Measurements from ENCODE around the gene DAPK2. TPM values are rescaled to one million over a fixed set of nuclear protein-coding genes. Genes with fewer than 3 reads are reported as not detected.
"Not testable (repeated sequence)": the region's sequence is repeated elsewhere in the genome, so short reads cannot be mapped to it uniquely, and the experiment has no call there.

The DAPK2 gene
- total RNA-seq, 1 experiment from 2014 or later = 2.3 TPM

DNA sequence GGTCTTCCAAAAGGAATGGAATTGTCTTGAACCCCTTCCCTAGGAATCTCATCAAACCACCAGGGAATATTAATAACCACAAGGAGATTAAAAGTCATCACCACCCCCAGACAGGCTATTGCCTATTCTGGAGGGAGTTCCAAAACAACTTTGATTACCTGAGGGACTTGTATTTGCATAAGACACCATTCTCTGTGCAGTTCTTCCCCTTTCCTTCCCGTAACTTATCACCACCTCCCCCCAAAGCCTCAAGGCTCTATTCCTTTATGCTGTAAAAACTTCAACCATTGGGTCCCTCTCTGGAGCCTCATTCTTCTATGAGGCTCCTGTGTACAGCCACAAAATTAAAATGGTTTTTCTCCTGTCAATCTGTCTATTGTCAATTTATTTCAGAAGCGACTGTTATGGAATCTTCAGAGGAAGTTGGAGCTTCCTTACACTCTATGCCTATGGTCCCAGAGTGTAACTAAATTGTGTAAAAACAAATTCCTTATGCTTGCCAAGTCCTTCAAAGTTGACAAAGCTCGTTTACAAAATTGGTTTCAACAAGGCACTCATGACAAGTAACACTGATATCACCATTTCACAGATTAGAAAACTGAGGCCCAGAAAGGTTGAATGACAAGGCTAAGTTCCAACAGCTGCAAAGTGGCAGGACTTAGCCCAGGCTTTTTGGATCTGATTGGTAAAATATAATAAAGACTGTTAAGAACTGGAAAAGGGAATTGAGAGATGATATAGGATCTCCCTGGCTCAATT is 144.2 kb downstream of the DAPK2 start:
- Mint-ChIP-seq H3K9me3 (no peaks in the 10 kb centered on the region), H3K27ac (no peak overlapping the region), H3K27me3 (ENCODE audit: low read depth) (no peaks in the 10 kb centered on the region), H3K4me3 (no peak overlapping the region), H3K4me1 (peaks cover 11% of the 10 kb centered on the region), H3K36me3 (no peaks in the 10 kb centered on the region)
- no peak for DNase-seq (ENCODE audit: low spot score)
- TF ChIP-seq, protein P1, sequence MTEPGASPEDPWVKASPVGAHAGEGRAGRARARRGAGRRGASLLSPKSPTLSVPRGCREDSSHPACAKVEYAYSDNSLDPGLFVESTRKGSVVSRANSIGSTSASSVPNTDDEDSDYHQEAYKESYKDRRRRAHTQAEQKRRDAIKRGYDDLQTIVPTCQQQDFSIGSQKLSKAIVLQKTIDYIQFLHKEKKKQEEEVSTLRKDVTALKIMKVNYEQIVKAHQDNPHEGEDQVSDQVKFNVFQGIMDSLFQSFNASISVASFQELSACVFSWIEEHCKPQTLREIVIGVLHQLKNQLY (CRISPR knock-in tag; IDR thresholded peaks at IDR 0.05) = no peak
- TF ChIP-seq, protein P2, sequence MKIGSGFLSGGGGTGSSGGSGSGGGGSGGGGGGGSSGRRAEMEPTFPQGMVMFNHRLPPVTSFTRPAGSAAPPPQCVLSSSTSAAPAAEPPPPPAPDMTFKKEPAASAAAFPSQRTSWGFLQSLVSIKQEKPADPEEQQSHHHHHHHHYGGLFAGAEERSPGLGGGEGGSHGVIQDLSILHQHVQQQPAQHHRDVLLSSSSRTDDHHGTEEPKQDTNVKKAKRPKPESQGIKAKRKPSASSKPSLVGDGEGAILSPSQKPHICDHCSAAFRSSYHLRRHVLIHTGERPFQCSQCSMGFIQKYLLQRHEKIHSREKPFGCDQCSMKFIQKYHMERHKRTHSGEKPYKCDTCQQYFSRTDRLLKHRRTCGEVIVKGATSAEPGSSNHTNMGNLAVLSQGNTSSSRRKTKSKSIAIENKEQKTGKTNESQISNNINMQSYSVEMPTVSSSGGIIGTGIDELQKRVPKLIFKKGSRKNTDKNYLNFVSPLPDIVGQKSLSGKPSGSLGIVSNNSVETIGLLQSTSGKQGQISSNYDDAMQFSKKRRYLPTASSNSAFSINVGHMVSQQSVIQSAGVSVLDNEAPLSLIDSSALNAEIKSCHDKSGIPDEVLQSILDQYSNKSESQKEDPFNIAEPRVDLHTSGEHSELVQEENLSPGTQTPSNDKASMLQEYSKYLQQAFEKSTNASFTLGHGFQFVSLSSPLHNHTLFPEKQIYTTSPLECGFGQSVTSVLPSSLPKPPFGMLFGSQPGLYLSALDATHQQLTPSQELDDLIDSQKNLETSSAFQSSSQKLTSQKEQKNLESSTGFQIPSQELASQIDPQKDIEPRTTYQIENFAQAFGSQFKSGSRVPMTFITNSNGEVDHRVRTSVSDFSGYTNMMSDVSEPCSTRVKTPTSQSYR (CRISPR knock-in tag; IDR thresholded peaks at IDR 0.05) = no peak
- no peak for TF ChIP-seq ZNF423 (CRISPR knock-in tag; IDR thresholded peaks at IDR 0.05)
- TF ChIP-seq, protein P3, sequence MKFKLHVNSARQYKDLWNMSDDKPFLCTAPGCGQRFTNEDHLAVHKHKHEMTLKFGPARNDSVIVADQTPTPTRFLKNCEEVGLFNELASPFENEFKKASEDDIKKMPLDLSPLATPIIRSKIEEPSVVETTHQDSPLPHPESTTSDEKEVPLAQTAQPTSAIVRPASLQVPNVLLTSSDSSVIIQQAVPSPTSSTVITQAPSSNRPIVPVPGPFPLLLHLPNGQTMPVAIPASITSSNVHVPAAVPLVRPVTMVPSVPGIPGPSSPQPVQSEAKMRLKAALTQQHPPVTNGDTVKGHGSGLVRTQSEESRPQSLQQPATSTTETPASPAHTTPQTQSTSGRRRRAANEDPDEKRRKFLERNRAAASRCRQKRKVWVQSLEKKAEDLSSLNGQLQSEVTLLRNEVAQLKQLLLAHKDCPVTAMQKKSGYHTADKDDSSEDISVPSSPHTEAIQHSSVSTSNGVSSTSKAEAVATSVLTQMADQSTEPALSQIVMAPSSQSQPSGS (CRISPR knock-in tag; IDR thresholded peaks at IDR 0.05; ENCODE audit: borderline replicate concordance, low read depth) = no peak
- TF ChIP-seq, protein P4, sequence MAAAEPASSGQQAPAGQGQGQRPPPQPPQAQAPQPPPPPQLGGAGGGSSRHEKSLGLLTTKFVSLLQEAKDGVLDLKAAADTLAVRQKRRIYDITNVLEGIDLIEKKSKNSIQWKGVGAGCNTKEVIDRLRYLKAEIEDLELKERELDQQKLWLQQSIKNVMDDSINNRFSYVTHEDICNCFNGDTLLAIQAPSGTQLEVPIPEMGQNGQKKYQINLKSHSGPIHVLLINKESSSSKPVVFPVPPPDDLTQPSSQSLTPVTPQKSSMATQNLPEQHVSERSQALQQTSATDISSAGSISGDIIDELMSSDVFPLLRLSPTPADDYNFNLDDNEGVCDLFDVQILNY (CRISPR knock-in tag; IDR thresholded peaks at IDR 0.05) = no peak
- no peak for TF ChIP-seq NFE2L1 (CRISPR knock-in tag; IDR thresholded peaks at IDR 0.05)
- TF ChIP-seq ZNF121 (CRISPR knock-in tag; IDR thresholded peaks at IDR 0.05) = no peak
- no peak for TF ChIP-seq FOXJ3 (CRISPR knock-in tag; IDR thresholded peaks at IDR 0.05; ENCODE audit: borderline replicate concordance)
- TF ChIP-seq, protein P5, sequence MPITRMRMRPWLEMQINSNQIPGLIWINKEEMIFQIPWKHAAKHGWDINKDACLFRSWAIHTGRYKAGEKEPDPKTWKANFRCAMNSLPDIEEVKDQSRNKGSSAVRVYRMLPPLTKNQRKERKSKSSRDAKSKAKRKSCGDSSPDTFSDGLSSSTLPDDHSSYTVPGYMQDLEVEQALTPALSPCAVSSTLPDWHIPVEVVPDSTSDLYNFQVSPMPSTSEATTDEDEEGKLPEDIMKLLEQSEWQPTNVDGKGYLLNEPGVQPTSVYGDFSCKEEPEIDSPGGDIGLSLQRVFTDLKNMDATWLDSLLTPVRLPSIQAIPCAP (CRISPR knock-in tag; IDR thresholded peaks at IDR 0.05) = no peak
- TF ChIP-seq RELA (CRISPR knock-in tag; IDR thresholded peaks at IDR 0.05; ENCODE audit: borderline replicate concordance) = no peak
- ATAC-seq = no peak
- CTCF ChIA-PET = interaction anchor here (5.5 kb wide), 1 partner anchor 43 kb away, joined by 18 read pairs; no protein-coding TSS in a partner anchor
- POLR2A ChIA-PET = no interaction called here

DNA sequence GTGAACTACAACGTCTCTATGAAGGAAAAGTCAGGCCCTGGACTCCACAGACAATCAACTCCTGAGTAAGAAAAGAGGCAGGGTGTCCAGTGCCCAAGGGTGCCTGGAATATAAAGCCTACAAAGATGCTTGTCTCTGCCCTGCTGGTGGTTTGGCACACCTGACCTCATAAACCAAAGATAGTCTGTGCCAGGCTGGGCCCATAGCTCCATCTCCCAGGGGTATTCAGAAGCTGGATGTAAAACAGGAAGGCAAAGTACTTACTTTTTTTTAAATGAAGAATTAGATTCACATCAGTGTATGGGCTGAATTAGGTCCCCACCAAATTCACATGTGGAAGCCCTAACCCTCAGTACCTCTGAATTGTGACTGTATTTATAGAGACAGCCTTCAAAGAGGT is 146.0 kb downstream of the DAPK2 start:
- Mint-ChIP-seq H3K27me3 (ENCODE audit: low read depth) (no peaks in the 10 kb centered on the region), H3K36me3 (no peaks in the 10 kb centered on the region), H3K4me1 (peaks cover 23% of the 10 kb centered on the region), H3K27ac (no peak overlapping the region), H3K4me3 (no peak overlapping the region), H3K9me3 (no peaks in the 10 kb centered on the region)
- TF ChIP-seq, protein P4 (CRISPR knock-in tag; IDR thresholded peaks at IDR 0.05) = no peak
- no peak for TF ChIP-seq CBFB (CRISPR knock-in tag; IDR thresholded peaks at IDR 0.05; ENCODE audit: low read depth)
- no peak for ATAC-seq
- CTCF ChIA-PET = interaction anchor here (5.5 kb wide), 1 partner anchor 45 kb away, joined by 18 read pairs; no protein-coding TSS in a partner anchor
- POLR2A ChIA-PET = no interaction called here
- no peak for DNase-seq (ENCODE audit: low spot score)

DNA sequence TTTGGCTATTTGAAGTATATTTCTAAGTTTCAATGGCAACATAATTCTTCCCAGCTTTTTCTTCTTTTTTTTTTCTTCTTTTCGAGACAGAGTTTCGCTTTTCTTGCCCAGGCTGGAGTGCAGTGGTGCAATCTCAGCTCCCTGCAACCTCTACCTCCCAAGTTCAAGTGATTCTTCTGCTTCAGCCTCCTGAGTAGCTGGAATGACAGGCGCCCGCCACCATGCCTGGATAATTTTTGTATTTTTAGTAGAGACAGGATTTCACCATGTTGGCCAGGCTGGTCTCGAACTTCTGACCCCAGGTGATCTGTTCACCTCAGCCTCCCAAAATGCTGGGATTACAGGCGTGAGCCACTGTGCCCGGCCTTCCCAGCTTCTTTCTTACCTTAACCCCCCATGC is 146.7 kb downstream of the DAPK2 start:
- H3K27ac Mint-ChIP-seq; DNase-seq (ENCODE audit: low spot score); H3K9me3 Mint-ChIP-seq; H3K27me3 Mint-ChIP-seq (ENCODE audit: low read depth); POLR2A ChIA-PET; ATAC-seq; H3K36me3 Mint-ChIP-seq; H3K4me3 Mint-ChIP-seq: not testable (repeated sequence)
- CTCF ChIA-PET = interaction anchor here (5.5 kb wide), 1 partner anchor 46 kb away, joined by 18 read pairs; no protein-coding TSS in a partner anchor
- H3K4me1 Mint-ChIP-seq = peaks cover 22% of the 10 kb centered on the region

Data from WTC11 (cell line).